ENCODE measurements around the gene TNFAIP6. TPM values are rescaled to one million over a fixed set of nuclear protein-coding genes. Genes with fewer than 3 reads are reported as not detected.
A peak's percentile ranks its signal among the peaks of the same experiment; 100 is the strongest.
"Not testable (repeated sequence)": the region's sequence is repeated elsewhere in the genome, so short reads cannot be mapped to it uniquely, and the experiment has no call there.

TNFAIP6 gene
- total RNA-seq, 3 donors from 2014 or later (not counting 1 experiment from before 2014, with no cell fraction given): 0.83 TPM; not detected in 2

DNA sequence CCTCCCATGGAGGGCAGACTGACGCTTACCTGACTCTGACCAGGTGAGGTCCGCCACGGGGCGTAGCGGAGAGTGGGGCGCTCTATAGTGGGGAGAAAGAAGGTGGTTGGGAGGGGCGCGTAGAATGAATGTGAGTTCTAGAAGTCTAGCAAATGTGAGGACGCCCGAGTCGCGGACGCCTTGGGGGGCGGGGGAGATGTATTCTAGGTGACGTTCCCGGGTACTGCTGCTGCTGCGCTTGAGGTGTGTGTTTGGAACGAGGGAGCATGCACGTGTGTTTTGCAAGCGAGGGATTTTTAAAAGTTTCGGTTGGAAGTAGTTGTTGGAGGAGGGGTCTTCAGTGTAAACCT lies 53.1 kb downstream of the TNFAIP6 start:
- ATAC-seq: peak; percentile 24 to 35 (median 31)
- H3K9me3 ChIP-seq (ENCODE audit: control insufficient read depth, insufficient read depth, low read length): no peaks in the 10 kb centered on the region
- peak in 1 of 2 donors; percentile 64 for DNase-seq
- peak overlapping the region; percentile 95 for H3K4me3 Mint-ChIP-seq
- peaks cover 0 to 3% of the 10 kb centered on the region in 2 donors for H3K27me3 Mint-ChIP-seq (ENCODE audit: low read depth in 2 of 2)
- intact Hi-C loops (cut with micrococcal nuclease): loop anchor here (10.0 kb wide), 2 partner anchors 146 to 1826 kb away; partner anchors contain the start of genes MMADHC and RBM43
- under 1% methylated on average over 21 of the region's 21 CpGs for WGBS (ENCODE audit: insufficient coverage)
- no peaks in the 10 kb centered on the region for H3K27me3 ChIP-seq (ENCODE audit: control insufficient read depth, insufficient read depth, low read length)
- peak overlapping the region; percentile 77 for H3K4me3 ChIP-seq (ENCODE audit: low read length)
- TF ChIP-seq, protein P1, sequence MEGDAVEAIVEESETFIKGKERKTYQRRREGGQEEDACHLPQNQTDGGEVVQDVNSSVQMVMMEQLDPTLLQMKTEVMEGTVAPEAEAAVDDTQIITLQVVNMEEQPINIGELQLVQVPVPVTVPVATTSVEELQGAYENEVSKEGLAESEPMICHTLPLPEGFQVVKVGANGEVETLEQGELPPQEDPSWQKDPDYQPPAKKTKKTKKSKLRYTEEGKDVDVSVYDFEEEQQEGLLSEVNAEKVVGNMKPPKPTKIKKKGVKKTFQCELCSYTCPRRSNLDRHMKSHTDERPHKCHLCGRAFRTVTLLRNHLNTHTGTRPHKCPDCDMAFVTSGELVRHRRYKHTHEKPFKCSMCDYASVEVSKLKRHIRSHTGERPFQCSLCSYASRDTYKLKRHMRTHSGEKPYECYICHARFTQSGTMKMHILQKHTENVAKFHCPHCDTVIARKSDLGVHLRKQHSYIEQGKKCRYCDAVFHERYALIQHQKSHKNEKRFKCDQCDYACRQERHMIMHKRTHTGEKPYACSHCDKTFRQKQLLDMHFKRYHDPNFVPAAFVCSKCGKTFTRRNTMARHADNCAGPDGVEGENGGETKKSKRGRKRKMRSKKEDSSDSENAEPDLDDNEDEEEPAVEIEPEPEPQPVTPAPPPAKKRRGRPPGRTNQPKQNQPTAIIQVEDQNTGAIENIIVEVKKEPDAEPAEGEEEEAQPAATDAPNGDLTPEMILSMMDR (IDR thresholded peaks at IDR 0.05): no peak
- peaks cover 11% of the 10 kb centered on the region for H3K36me3 ChIP-seq (ENCODE audit: control insufficient read depth, insufficient read depth, low read length)
- H3K9me3 Mint-ChIP-seq: no peaks in the 10 kb centered on the region
- peaks cover 13% of the 10 kb centered on the region for H3K4me1 ChIP-seq (ENCODE audit: control insufficient read depth, insufficient read depth, low read length)
- peak overlapping the region; percentile 80 for H3K27ac ChIP-seq (ENCODE audit: low read length)
- H3K27ac Mint-ChIP-seq: peak overlapping the region; percentile 85 to 98
- H3K4me1 Mint-ChIP-seq: peaks cover 20 to 22% of the 10 kb centered on the region in 2 donors
- no peaks in the 10 kb centered on the region for H3K36me3 Mint-ChIP-seq

GRCh38 chr2:151417650-151418049 lies 60.3 kb downstream of the TNFAIP6 start:
- ATAC-seq (no peak), DNase-seq (no peak)
- no peak overlapping the region for H3K4me3 Mint-ChIP-seq
- no peaks in the 10 kb centered on the region for H3K27me3 Mint-ChIP-seq (ENCODE audit: low read depth in 2 of 2)
- H3K36me3 Mint-ChIP-seq: peaks cover 9% of the 10 kb centered on the region
- Histone ChIP-seq H3K27ac (ENCODE audit: low read length) (no peak overlapping the region), H3K4me3 (ENCODE audit: low read length) (no peak overlapping the region), H3K9me3 (ENCODE audit: control insufficient read depth, insufficient read depth, low read length) (no peaks in the 10 kb centered on the region), H3K27me3 (ENCODE audit: control insufficient read depth, insufficient read depth, low read length) (no peaks in the 10 kb centered on the region), H3K4me1 (ENCODE audit: control insufficient read depth, insufficient read depth, low read length) (no peaks in the 10 kb centered on the region), H3K36me3 (ENCODE audit: control insufficient read depth, insufficient read depth, low read length) (peaks cover 55% of the 10 kb centered on the region)
- H3K9me3 Mint-ChIP-seq: no peaks in the 10 kb centered on the region
- TF ChIP-seq, protein P1 (IDR thresholded peaks at IDR 0.05): no peak
- intact Hi-C loops (cut with micrococcal nuclease): loop anchor here (10.0 kb wide), 2 partner anchors 153 to 1833 kb away; partner anchors contain the start of genes MMADHC and RBM43
- H3K27ac Mint-ChIP-seq: no peak overlapping the region
- H3K4me1 Mint-ChIP-seq: peaks cover 6 to 9% of the 10 kb centered on the region in 2 donors
- no CpG with 5 or more reads among the region's 3 CpGs for WGBS (ENCODE audit: insufficient coverage)

- H3K4me3 Mint-ChIP-seq; H3K27me3 ChIP-seq (ENCODE audit: control insufficient read depth, insufficient read depth, low read length); DNase-seq; H3K9me3 ChIP-seq (ENCODE audit: control insufficient read depth, insufficient read depth, low read length); H3K4me1 ChIP-seq (ENCODE audit: control insufficient read depth, insufficient read depth, low read length); ATAC-seq; H3K27ac Mint-ChIP-seq; H3K9me3 Mint-ChIP-seq; H3K27ac ChIP-seq (ENCODE audit: low read length); intact Hi-C loops (cut with micrococcal nuclease); H3K4me3 ChIP-seq (ENCODE audit: low read length); H3K27me3 Mint-ChIP-seq (ENCODE audit: low read depth in 2 of 2): not testable (repeated sequence)
- Mint-ChIP-seq H3K36me3 (peaks cover 23% of the 10 kb centered on the region), H3K4me1 (peaks cover 26 to 27% of the 10 kb centered on the region in 2 donors)
- H3K36me3 ChIP-seq (ENCODE audit: control insufficient read depth, insufficient read depth, low read length): peaks cover 60% of the 10 kb centered on the region
- 98% methylated on average over 10 of the region's 12 CpGs for WGBS (ENCODE audit: insufficient coverage)
These were observed 64.3 kb downstream of the TNFAIP6 start for GRCh38 chr2:151421681-151422080.

DNA sequence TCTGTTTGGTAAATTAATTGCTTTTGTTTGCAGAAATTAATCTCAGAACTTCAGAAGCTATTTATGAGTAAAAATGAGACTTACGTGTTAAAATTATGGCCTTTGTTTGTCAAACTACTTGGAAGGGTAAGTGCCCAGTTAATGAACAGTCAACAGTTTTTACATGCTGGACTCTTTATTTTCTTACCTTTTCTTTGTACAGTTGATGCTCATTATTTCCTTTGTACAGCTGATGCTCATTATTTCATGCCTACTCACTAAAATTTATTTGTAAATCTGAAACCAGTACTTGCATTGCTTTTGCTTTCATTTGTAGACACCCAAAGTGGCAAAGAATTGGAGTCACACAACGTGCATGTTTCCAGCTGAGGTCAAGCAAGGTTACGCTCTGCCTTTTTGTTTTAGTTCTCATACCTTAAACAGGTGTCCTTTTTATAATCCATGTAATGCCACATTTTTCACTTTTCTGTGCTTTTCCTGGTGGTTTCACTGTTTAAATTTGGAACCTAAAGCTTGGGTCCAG lies 65.6 kb downstream of the TNFAIP6 start:
- DNase-seq (no peak), ATAC-seq (no peak)
- no peaks in the 10 kb centered on the region for H3K4me1 ChIP-seq (ENCODE audit: control insufficient read depth, insufficient read depth, low read length)
- no peaks in the 10 kb centered on the region for H3K9me3 ChIP-seq (ENCODE audit: control insufficient read depth, insufficient read depth, low read length)
- Mint-ChIP-seq H3K27ac (peak overlapping the region; percentile 27 to 80), H3K4me3 (no peak overlapping the region), H3K27me3 (ENCODE audit: low read depth in 2 of 2) (no peaks in the 10 kb centered on the region), H3K9me3 (no peaks in the 10 kb centered on the region), H3K36me3 (peaks cover 23% of the 10 kb centered on the region), H3K4me1 (peaks cover 26 to 27% of the 10 kb centered on the region in 2 donors)
- H3K36me3 ChIP-seq (ENCODE audit: control insufficient read depth, insufficient read depth, low read length): peaks cover 48% of the 10 kb centered on the region
- WGBS (ENCODE audit: insufficient coverage): 77% methylated on average over 3 of the region's 3 CpGs
- H3K27me3 ChIP-seq (ENCODE audit: control insufficient read depth, insufficient read depth, low read length): no peaks in the 10 kb centered on the region
- TF ChIP-seq, protein P1 (IDR thresholded peaks at IDR 0.05): no peak
- H3K27ac ChIP-seq (ENCODE audit: low read length): no peak overlapping the region
- H3K4me3 ChIP-seq (ENCODE audit: low read length): no peak overlapping the region
- intact Hi-C loops (cut with micrococcal nuclease): no loop called here

Data from natural killer cell (primary cell).